HG02938 (cell line): ENCODE measurements around the gene CMTM2.

Experiments used
- ATAC-seq: cut with Tn5 transposase; IDR thresholded peaks from one replicate; pipeline ENCODE4 v1.9.1; 2021; ENCODE audit warnings: mild to moderate bottlenecking, moderate library complexity; ENCODE audit not compliant: unreplicated experiment

The CMTM2 gene, protein sequence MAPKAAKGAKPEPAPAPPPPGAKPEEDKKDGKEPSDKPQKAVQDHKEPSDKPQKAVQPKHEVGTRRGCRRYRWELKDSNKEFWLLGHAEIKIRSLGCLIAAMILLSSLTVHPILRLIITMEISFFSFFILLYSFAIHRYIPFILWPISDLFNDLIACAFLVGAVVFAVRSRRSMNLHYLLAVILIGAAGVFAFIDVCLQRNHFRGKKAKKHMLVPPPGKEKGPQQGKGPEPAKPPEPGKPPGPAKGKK

GRCh38 chr16:66578651-66579531, at the start of gene CMTM2:
Gene CMTM2 (plus strand): TSS chr16:66579463. CDS start chr16:66579608, 145 bp downstream.
- ATAC-seq = no peak

GRCh38 chr16:66529475-66529874, 49.8 kb upstream of the CMTM2 start:
- no peak for ATAC-seq

DNA sequence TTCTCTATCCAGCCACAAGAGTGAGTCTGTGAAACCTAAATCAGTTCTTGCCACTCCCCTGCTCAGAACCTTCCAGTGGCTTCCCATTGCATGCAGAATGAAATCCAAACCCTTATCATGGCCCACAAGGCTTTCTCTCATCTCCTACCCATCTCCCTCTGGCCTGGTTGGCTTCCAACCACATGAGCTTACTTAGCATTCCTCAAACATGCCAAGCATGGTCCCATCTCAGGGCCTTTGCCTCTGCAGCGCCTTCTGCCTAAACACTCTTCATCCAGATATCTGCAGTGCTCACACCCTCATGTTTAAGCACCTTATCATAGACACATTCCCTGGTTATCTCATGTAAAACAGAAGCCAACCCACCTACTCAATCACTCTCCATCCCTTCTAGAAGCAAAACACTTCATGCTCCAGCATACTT, 44.9 kb upstream of the CMTM2 start:
- no peak for ATAC-seq

DNA sequence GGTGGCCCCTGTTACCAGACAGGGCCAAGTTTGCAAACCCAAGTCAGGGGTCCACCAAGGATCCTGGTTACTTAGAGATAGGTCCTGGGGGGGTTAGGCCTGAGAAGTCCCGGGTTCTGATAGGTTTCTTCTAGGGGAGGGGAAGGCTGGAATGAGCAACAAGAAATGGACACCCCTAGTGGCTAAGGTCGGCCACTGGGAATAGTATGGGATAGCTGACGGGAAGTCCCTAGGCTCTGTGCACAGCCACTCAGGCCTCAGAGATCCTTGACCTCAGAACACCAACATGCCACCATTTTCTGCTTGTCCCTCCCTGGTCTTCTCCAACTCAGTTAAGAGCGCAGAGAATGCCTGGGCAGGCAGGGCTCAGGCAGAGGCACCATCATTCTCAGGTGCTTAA, 42.7 kb upstream of the CMTM2 start:
- no peak for ATAC-seq

- no peak for ATAC-seq
Observed at GRCh38 chr16:66537236-66537635, 42.0 kb upstream of the CMTM2 start.

DNA sequence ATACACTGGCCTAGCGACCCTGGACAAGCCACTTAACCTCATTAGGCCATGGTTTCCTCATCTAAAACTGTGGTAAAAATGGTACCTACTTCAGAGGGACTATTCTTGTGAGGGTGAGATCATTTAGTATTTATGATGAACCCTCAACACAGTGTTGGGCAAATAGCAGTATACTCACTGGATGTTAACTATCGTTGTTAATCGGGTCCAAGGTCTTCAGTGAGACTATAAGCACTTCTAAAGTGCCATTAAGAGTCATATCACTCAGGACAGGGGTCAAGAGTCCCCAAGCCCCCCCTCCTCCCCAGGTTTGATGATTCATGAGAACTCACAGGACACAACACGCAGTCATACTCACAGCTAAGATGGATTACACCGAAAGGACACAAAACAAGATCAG, 40.4 kb upstream of the CMTM2 start:
- no peak for ATAC-seq

DNA sequence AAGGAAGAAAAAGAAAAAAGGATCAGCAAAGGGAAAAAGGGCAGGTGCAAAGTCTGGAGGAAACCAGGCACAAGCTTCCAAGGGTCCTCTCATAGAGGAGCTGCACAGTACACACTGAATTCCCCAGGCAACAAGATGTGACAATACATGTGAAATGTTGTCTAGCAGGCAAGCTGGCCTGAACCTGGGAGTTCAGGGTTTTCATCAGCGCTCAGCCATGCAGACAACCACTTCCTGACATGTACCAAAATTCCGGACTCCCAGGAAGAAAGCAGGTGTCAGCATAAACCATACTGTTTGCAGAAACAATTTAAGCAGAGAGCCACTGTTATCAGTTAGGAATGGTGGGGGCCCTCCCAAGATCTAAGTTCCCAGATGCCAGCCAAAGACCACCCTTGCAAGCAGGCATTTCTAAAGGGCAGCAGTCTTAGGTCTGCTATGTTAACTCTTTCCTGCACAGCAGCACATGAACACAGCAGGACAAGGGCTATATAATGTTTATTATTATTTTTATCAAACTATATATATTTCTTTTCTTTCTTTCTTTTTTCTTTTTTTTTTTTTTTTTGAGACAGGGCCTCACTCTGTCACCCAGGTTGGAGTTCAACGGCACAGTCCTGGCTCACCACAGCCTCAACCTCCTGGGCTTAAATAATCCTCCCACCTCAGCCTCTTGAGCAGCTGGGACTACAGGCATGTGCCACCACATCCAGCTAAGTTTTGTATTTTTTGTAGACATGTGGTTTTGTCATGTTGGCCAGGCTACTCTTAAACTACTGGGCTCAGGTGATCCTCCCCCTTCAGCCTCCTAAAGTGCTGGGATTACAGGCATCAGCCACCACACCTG, 39.4 kb upstream of the CMTM2 start:
- no peak for ATAC-seq

DNA sequence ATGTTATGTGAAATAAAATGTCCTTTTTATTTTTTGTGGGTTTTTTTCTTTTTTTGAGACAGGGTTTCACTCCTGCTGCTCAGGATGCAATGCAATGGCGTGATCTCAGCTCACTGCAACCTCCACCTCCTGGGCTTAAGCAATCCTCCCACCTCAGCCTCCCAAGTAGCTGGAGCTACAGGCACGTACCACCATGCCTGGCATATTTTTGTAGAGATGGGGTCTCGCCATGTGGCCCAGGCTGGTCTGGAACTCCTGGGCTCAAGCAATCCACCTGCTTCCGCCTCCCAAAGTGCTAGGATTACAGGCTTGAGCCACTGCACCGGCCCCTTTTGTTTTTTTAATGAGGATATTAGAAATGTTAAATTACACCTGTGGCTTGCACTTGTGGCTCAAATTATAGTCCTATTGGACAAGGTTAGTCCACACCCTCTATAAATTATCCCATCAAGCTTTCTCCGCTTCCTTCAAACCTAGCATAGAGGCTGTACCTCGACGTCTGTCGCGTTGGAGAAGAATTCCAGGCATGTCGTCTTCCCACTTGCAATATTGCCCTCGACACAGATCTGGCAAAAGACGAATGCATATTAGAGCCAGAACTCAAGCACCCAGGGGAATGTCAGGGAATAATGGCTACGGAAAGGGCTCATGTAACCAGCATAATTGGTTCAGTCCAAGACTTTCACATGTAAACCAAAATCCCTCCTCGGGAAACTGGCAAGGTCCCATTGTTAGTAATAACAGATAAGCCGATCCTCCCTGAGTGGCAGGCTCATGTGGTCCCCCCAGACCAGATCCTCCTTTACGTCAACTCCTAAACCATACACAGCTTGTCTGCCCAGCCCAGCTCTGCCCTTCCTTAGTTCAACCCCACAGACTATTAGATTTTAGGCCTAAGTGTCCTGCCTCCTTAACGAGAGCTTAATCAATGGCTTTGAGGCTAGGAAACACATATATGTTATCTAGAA, 37.6 kb upstream of the CMTM2 start:
- ATAC-seq = no peak

GRCh38 chr16:66542396-66542795, 36.9 kb upstream of the CMTM2 start:
- ATAC-seq = no peak

DNA sequence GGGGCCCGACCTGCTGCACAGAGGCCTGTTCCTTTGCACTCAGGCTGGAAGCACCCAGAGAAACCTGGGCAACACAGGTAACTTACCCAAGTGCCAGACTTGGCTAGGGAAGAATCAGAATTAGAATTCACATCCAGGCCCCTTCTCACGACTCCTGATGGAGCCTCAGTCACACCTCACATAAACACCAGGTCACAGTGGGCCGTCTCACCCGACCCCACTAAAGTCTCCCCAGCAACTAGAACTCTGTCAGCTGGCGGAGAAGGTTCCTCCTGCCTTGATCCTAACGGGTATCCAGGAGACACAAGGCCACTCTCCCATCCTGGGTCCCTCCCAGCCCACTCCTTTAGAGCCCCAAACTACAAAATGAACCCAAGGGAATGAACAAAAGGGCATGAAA, 35.7 kb upstream of the CMTM2 start:
- ATAC-seq = no peak

GRCh38 chr16:66544016-66544757, 35.1 kb upstream of the CMTM2 start:
- ATAC-seq = no peak

- ATAC-seq = no peak
Observed at GRCh38 chr16:66547101-66547989, 31.9 kb upstream of the CMTM2 start.

DNA sequence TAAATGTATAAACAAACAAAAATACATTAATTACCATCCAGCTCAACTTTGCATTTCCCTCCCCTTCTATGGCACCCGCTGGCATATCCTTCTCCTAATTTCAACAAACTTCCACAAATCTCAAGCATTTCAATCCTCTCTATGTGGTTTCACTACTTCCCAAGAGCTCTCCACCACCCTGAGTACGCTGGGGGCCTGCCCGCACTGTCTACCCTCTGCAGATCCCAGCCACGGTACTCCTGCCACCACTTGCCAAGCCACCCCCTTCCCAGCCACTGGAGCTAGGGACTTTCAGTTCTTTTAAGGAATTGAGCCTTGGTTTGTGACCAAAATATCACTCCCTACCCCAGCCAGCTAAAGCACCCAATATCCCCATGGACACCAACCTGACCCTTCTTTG, 31.2 kb upstream of the CMTM2 start:
- ATAC-seq = no peak

DNA sequence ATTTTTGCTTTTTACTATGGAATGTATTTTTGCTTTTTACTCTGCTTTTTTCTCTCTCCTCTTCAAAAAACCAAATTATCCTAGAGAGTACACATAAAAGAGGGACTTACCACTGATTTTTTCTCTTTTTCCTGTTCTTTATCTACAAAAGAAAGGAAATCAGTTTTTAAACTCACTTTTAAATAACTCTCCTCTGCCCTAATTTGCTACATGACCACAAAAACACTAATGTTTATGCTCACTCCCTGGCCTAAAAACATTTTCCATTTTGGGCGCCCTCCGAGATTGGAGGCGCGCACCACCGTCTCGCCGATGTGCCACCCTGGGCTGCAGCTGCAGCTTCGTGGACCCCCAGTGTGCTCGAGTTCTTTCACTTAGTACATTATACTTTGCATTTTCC, 30.4 kb upstream of the CMTM2 start:
- no peak for ATAC-seq

- no peak for ATAC-seq
Observed at GRCh38 chr16:66549284-66550131, 29.8 kb upstream of the CMTM2 start, which contains the start of gene TK2. Gene TK2 (minus strand): TSS chr16:66550122. CDS start chr16:66550061, 61 bp downstream.

- ATAC-seq = no peak
Observed at GRCh38 chr16:66551348-66551759, 27.9 kb upstream of the CMTM2 start.

DNA sequence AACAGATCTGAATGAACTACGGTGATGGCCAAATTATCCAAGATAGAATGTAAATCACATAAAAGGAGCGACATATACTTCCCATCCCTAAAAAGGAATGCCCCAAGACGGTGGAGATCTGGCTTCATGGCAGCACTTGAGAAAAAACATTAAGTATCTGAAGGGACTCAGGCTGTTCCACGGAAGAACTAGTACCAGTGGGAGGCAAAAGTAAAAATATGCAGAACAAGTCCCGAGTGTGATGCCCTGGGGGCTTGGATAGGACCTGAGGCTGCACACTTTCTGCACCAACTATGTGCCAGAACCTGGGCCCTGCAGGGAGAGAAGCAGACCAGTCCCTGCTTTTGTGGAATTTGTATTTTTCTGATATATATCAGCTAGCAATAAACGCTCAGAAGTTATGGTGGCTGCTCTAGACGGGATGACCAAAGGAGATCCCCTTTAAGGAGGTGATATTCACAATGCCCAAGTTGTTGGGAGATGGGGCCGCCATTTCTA, 27.4 kb upstream of the CMTM2 start:
- no peak for ATAC-seq
